ENCODE results near the gene SDHAF4.
"Not testable (repeated sequence)": the region's sequence is repeated elsewhere in the genome, so short reads cannot be mapped to it uniquely, and the experiment has no call there.

SDHAF4 gene

DNA sequence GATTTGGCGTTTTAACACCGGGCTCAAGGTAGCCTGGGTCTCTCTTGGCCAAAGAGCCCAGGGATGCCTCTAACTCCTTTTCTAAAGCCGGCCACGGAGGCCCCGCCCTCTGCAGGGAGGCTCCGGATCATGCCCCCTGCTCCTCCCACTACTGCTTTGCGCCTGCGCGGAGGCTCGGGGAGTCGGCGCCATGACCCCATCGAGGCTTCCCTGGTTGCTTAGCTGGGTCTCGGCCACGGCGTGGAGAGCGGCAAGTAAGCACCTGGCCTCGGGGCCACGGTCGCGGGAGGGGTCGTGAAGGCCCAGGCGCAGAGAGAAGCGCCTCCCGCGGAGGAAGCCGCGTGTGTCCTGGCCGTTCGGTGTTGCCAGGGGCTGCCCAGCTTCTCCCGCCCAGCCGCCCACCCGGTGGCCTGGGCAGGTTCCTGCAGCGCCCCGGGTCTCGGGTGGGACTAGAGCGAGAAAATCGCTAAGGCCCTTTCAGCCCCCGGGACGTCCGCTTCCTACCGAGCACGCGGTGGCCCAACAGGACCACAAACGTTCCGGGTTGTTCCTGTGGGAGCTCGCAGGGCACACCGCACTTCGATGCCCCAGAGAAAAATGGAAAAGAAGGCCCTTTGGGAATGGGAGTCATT, at the start of gene SDHAF4:
SDHAF4 (plus strand) TSS at position 180 of the 632 bp plus-strand sequence; CDS start at position 191, 11 bp downstream.
- DNase-seq: peak; percentile 59

DNA sequence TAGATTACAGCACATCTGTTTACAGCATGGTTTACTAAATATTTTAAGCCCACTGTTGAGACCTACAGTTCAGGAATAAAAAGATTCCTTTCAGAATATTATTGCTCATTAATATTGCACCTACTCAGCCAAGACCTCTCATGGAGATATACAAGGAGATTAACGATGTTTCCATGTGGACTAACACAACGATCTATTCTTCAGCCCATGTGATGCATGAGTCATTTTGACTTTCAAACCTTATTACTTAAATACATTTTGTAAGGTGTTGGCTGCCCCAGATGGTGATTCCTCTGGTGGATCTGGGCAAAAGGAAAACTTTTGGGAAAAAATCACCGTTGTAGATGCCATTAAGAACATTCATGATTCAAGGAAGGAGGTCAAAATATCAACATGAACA, 48.0 kb upstream of the SDHAF4 start:
- DNase-seq: no peak

DNA sequence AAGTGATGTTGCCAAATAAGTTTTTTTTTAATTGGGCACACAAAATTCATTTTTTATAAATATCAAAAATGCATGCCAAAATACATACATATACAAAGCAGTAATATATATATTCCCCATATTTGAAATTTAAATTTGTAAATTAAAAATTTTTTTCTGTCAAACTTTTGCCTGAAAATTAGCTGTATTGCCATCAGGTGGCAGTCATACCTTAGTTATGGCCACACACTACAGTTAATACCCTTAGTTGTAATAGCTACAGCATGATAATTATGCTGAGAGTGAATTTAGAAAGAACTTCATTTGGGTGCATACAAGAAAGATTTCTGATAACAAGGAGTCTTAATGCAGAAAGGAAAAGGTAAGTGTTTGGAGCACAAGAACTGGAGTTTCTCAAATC, 46.2 kb upstream of the SDHAF4 start:
- DNase-seq: no peak

DNA sequence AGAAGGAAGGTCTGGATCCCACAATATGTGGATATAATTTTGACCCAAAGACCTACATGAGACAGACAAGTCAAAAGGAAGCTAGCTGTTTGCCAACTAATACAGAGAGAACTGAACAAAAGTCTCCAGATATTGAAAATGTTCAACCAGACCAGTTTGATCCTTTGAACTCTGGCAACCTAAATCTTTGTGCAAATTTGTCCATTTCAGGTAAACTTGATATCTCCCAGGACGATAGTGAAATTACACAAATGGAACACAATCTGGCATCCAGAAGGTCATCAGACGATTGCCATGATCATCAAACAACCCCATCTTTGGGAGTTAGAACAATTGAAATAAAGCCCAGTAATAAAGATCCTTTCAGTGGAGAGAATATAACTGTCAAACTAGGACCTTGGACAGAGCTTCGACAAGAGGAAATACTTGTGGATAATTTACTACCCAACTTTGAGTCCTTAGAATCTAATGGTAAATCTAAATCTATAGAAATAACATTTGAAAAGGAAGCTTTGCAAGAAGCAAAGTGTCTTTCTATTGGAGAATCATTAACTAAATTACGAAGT, 41.9 kb upstream of the SDHAF4 start:
- DNase-seq: no peak

DNA sequence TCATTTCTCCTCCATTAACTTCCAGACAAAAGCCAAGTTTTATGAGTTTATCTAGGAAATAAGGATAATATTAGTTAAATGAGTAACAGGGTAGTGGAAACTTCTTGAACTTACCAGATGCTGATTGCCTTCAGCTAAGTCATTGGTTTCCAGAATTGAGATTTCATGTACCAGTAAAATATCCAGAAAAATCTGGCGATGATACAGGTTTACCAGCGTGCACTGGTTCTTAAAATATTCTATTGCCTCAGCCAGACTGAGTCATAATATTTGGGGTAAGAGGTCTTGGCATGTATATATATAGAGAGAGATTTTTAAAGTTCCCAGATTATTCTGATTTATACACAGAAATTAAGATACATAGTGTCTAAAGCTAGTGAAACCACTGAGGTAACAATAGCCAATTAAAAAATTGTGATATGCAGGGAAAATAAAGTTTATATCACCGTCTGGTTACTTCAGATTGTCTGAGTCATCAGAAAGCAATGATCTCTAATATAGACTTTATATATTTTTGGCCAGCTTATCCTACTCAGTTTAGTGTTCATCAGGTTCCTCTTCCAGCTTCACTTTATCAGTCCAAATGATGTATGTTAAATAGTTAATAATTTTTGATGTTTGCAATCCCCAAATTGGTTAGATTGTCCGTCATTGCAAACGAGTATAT, 39.5 kb upstream of the SDHAF4 start:
- no peak for DNase-seq

DNA sequence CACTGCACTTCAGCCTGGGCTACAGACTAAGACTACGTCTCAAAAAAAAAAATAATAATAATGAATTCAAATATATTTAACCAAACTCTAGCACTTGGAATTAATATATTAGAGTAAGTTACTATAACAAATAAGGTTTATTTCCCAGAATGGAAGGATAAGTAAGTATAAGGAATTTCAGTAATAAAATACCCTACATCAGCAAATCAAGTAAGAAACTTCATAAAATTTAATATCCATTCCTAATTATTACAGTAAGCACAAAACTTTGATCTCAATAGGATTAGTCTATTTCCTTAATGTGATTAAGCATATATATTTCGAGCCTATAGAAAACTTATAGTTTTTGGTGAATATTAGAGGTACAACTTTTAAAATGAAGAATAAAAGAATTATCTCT, 36.7 kb upstream of the SDHAF4 start:
- no peak for DNase-seq

DNA sequence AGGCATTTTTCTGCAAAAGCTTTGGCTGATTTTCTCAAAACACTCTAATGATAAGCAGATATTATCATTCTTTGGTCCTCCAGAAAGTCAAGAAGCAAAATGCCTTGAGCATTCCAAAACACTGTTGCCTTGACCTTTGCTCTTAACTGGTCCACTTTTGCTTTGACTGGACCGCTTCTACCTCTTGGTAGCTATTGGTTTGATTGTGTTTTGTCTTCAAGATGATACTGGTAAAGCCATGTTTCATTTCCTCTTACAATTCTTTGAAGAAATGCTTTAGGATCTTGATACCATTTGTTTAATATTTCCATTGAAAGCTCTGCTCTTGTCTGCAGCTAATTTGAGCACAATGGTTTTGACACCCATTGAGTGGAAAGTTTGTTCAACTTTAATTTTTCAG, 35.6 kb upstream of the SDHAF4 start:
- DNase-seq: no peak

DNA sequence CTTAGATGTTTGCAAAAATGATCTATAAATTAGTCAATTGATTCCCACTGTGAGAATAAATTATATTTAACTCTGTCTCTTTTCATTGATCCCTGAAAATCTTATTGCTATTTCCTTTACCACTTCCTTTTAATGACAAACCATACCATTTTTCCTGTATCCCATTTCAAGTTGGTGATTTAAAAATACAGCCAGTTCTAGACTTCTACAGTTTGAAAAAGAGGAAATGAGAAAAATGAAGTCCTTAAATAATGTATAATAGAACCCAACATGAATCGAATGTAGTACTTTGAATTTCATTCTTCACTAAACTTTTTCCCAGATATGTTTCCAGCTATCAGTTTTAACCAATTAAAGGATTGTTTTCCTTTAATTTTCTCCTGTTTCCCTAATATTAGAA, 29.5 kb upstream of the SDHAF4 start:
- DNase-seq: no peak

DNA sequence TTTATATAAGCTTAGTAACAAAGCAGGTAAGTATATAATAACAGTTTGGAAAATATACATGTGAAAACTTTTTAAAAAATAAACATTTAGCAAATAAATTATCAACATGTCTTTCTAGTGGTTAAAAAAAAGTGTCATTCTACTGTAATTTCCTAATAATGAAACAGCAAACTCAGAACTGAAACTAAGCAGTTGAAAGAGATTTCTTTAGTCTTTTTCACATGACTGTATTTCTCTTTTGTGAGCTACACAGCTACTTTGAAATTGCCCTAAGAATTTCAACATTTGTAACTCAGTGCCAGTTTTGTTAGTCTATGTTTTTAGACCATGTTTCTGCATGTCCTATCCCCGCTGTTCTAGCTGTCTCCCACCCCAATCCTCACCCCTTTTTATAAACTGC, 28.4 kb upstream of the SDHAF4 start:
- DNase-seq: no peak

DNA sequence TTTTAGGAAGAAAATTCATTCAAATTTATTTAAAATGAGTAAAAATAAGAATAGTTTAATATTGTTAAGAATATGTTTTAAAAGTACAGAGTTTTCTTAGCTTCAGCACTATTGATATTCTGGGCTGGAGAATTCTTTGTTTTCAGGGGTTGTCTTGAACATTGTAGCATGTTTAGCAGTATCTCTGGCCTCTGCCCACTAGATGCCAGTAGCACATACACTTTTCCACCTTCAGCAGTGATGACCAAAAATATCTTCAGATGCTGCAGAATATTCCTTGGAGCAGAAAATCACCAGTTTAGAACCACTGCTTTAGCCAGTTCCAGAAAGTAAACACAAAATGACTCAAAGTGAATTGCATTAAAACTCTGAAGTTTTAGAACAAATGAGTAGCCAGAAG, 19.4 kb upstream of the SDHAF4 start:
- DNase-seq: no peak

DNA sequence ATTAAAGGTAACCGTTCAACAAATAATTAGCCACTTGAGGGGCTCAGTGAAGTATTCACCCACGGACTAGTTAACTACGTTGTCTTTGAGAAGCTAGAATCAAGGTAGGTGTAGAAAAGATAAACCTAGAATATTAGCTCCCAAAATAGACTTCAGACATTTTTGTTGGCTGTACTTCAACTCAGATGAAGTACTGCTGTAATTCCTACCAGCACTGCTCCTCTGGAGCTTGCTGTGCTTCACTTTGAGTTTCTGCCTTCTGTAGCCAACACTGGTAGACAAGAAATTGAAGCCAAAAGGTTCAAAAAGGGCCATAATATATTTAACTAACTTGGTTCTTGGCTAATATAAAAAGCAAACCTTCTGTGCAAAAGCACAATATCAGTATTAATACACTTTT, 18.8 kb upstream of the SDHAF4 start:
- DNase-seq: no peak

DNA sequence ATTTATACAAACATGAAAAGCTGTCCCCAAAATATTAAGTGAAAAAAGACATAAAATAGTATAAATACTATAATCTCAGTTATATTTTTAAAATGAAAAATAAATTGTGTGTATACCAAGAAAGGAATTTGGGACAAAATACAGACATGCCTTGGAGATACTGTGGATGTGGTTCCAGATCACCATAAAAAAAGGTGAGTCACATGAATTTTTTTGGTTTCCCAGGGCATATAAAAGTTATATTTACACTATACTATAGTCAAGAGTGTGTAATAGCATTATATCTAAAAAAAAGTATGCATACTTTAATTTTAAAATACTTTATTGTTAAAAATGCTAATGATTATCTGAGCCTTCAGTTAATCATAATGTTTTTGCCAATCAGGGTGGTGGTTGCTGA, 17.4 kb upstream of the SDHAF4 start:
- no peak for DNase-seq

DNA sequence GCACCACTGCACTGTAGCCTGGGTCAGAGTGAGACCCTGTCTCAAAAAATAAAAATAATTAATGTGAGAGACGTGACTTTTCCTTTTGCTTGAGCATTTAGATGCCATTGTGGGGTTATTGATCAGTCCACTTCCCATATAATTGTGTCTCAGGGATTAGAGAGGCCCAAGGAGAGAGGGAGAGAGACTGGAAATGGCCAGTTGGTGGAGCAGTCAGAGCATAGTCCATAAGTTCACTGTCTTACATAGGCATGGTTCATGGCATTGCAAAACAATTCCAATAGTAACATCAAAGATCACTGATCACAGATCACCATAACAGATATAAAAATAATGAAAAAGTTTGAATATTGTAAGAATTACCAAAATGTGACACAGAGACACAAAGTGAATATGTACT, 15.2 kb upstream of the SDHAF4 start:
- no peak for DNase-seq

DNA sequence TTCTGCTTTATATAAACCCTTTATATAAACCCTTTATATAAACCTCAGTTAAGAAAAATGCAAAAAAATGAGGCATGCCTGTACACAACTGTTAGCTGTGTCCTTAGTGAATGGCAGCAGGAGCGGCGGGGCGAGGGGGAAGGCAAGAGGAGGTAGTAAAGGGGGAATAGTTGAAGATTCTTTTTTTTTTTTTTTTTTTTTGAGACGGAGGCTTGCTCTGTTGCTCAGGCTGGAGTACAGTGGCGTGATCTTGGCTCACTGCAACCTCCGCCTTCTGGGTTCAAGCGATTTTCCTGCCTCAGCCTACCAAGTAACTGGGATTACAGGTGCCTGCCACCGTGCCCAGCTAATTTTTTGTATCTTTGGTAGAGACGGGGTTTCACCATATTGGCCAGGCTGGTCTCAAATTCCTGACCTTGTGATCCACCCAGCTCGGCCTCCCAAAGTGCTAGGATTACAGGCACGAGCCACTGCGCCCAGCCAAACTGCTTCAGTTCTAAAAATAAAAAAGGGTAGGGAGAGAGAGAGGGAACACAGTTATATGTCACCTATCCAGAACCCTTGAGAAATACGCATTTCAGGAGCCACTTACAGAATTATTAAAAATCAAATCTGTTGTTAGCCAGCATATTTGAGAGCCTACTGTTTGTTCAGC, 14.3 kb upstream of the SDHAF4 start:
- not testable (repeated sequence) for DNase-seq

DNA sequence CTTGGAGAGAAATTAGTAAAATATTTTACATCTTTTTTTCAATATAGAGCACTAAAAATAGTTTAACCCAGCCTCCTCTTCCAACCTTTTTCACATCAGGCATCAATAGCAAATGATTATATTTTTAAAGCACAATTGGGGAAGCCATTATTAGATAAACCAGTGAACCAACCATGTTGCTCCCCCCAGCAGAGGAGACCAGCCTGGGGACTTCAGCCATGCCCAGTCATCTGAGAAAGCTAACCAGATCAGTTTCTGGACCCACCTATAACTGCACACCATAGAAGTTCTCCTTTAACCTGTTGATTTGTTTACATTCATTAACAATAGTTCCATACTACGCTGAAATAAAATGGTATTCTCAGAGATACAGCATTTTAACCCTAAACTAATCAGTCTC, 13.8 kb upstream of the SDHAF4 start:
- no peak for DNase-seq

DNA sequence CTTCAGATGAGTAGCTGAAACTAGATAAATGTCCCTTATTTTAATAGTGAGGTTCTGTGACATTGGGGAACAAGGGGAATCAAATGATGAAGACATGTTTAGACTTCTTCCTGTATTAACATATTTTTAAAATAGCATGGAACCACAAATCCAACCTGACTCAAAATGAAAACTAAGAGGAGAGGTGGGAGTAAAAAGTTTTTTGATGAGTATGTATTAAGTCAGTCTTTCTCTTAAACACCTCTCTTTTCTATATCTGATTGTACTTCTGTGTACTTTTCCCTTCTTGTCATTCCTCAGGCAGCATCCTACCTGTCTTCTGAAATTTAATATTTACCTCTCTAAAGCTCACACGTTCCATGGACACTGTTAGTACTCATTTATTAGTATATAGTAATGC, 8.7 kb upstream of the SDHAF4 start:
- DNase-seq: no peak

DNA sequence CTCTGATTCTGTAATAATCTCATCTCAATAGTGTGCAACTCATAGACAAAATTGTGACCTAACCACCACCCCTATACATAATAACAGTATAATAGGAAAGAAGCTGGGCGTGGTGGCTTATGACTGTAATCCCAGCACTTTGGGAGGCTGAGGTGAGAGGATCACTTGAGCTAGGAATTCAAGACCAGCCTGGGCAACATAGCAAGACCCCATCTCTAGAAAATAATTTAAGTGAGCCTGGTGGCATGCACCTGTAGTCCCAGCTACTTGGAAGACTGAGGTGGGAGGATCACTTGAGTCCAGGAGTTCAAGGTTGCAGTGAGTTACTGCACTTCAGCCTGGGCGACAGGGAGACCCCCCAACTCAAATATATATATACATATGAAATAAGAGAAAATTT, 4.3 kb upstream of the SDHAF4 start:
- DNase-seq: not testable (repeated sequence)

DNA sequence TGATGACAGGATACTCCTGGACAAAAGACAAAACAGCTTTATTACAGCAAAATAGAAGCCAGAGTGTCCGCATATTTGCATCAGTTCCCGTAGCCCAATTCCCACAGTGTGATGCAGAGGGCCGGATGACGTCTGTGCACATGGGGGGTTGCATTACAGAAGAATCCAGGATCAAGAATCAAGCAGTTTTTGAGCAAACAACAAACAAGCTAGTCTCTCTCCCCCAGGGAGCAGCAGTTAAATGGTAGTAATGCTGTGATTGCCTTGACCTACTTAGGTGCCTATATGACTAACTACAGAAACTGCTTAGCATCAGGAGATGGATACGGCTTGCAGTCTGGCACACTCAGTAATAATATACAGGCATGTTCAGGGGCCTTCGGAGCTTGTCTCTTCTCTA, 3.2 kb upstream of the SDHAF4 start:
- DNase-seq: peak; percentile 17

DNA sequence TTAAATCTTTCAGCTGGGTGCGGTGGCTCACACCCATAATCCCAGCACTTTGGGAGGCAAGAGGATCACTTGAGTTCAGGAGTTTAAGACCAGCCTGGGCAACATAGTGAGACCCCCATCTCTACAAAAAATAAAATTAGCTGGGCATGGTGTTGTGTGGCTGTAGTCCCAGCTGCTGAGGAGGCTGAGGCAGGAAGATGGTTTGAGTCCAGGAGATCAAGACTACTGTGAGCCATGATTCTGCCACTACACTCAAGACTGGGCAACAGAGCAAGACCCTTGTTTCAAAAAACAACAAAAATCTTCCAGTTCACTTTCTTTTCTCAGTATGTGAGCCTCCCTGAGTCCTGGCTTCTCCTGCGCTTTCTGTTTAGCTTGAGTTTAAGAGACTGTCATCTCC, 7.9 kb downstream of the SDHAF4 start:
- no peak for DNase-seq

DNA sequence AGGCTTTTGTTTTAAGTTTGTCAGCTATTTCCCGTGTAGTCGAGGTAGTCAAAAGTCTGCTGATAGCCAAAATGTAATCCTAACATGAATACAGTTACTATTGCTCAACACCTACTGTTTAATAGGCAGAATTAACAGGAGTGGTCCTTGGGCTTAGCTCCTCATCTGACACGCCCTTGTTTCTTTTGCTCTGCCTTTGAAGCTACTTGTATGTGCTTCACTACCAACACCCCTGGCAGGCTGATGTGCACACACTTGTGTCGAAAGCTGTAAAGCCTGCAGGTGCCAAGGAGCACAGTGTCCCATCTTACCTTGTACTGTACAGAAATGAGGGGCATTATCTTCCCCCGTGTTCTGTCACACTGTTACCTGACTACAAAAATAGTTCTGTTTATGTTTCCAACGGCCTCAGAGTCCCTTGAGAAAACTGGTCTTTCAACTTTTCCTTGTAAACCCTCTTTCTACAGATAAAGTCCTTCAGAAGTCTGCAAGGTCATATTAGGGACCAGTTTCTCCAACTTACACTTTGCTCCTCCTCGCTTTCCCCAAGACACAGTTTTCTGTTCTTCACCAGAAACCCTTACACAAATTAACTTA, 9.3 kb downstream of the SDHAF4 start:
- no peak for DNase-seq

DNA sequence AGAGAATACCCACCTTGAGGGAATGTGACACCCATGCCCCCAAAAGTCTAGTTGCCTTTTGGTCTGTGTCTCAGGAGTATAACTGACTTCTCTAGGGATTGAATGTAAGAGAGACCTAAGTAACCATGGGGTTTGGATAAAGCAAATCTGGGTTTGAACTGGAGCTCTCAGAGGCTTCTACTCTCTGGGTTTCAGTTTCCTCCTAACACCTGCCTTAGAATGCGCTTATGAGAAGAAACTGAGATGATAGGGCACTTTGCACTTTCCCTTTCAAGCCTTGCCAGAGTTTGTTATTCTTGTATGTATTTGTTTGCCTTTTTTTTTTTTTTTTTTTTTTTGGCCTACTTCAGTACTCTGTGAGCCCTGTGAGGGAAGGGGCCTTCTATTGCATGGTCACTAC, 19.4 kb downstream of the SDHAF4 start:
- DNase-seq: no peak

DNA sequence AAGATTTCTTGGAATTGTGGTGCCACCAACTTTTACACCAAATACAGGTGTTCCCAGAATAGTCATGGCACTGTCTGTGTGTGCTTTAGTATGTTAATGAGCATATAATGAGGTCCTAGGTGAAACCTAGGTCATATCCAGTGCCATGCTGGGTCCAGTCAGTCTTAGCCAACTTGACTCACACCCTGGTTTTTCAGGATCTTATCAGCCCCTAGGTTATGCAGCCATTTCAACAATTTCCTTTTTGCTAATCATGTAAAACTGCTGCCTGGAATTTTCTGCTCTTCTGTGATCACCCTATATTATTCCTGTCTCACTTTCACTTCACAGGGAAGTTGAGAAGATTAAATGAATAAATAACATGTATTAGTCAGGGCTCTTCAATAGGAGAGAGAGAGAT, 23.7 kb downstream of the SDHAF4 start:
- DNase-seq: no peak

DNA sequence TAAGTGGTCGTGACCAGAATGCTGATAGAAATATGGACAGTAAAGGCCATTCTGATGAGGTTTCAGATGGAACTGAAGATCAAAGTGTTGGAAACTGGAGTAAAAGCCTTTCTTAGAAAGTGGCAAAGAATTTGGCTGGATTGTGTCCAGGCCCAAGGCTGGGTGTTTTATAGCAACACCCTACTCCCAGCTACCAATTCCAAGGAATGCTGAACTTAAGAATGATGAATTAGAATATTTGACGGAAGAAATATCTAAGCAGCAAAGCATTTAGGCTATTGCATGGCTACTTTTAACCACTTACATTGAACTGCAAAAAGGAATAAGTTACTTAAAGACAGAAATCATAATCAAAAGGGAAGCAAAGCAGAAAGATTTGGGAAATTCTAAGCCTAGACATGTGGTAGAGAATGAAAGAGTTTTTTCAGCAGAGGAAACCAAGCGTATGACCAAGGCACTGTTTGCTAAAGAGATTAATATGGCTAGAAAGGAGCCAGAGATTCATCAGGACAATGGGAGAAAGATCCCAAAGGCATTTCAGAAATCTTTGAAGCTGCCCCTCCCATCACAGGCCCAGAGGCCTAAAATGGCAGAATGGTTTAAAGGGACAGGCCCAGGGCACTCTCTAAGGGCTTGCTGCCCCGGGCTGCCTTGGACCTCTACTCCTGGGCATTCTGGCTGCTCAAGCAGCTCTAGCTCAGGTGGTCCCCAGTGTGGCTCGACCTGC, 25.8 kb downstream of the SDHAF4 start:
- no peak for DNase-seq
